RWPE2 (cell line): ENCODE measurements around the gene COL12A1.
"Not testable (repeated sequence)": the region's sequence is repeated elsewhere in the genome, so short reads cannot be mapped to it uniquely, and the experiment has no call there.

Source experiments
- ATAC-seq: fragments of 200-7000 bp; cut with Tn5 transposase; 3 replicates; pipeline ENCODE4 v1.9.1; 2021; ENCODE audit warnings: low read depth
- DNase-seq: peaks from one replicate; pipeline ENCODE4 v3.0.0-alpha.2; 2020; ENCODE audit warnings: low spot score
- H3K27ac ChIP-seq: fragments of 450-650 bp; 2 replicates; pipeline ENCODE4 v1.5.1; 2017; ENCODE audit warnings: mild to moderate bottlenecking; ENCODE audit not compliant: poor library complexity, severe bottlenecking
- H3K27me3 ChIP-seq: fragments of 250-450 bp; sonication (Bioruptor Pico); 2 replicates; pipeline ENCODE4 v1.5.1; 2021; ENCODE audit warnings: mild to moderate bottlenecking, moderate library complexity; ENCODE audit not compliant: insufficient read depth, poor library complexity, severe bottlenecking
- H3K36me3 ChIP-seq: fragments of 250-450 bp; sonication (Bioruptor Pico); 2 replicates; pipeline ENCODE4 v1.5.1; 2020; ENCODE audit warnings: low read depth, mild to moderate bottlenecking, moderate library complexity
- H3K4me1 ChIP-seq: fragments of 250-450 bp; sonication (Bioruptor Pico); 2 replicates; pipeline ENCODE4 v1.5.1; 2021; ENCODE audit warnings: mild to moderate bottlenecking, moderate library complexity; ENCODE audit not compliant: insufficient read depth, poor library complexity, severe bottlenecking
- H3K4me3 ChIP-seq: fragments of 250-450 bp; sonication (Bioruptor Pico); 2 replicates; pipeline ENCODE4 v1.5.1; 2021; ENCODE audit warnings: mild to moderate bottlenecking, moderate library complexity; ENCODE audit not compliant: severe bottlenecking
- H3K9me3 ChIP-seq: fragments of 250-450 bp; sonication (Bioruptor Pico); 2 replicates; pipeline ENCODE4 v1.5.1; 2021; ENCODE audit warnings: mild to moderate bottlenecking, moderate library complexity; ENCODE audit not compliant: severe bottlenecking
- TF ChIP-seq, protein P1 (sequence below): fragments of 450-650 bp; IDR thresholded peaks from one replicate; pipeline ENCODE4 v1.5.1; 2017; ENCODE audit warnings: mild to moderate bottlenecking, moderate library complexity; ENCODE audit not compliant: poor library complexity, severe bottlenecking

COL12A1 gene

DNA sequence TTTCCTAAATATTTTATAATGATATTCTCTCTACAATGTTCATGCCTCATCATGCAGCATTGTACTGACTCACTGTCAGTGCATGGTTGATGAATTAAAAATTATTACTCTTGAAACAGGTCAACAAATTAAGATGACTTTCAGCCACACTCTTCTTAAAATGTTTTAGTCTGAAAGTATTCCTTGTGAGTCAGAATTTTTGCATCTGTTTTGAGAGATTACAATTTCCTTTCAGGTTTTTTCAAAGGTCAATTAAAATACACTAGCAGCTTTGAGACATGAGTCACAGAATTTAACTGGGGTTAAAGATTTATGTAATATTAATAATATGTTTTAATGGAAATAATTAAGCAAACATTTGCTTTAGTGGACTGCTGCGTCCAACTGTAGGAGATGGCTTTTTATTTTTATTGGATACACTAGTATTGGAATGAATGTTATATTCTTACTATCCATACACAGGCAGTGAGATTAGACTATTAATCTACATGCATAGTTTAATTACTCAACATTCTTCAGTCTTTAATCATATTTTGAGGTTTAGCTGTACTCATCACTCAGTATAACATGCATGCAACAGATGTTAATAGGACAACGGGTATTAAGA, 9.7 kb downstream of the COL12A1 start:
- H3K9me3 ChIP-seq: peaks cover 4% of the 10 kb centered on the region
- H3K27me3 ChIP-seq: no peaks in the 10 kb centered on the region
- H3K36me3 ChIP-seq: peaks cover 47% of the 10 kb centered on the region
- H3K4me1 ChIP-seq: peaks cover 38% of the 10 kb centered on the region
- ATAC-seq (peak; percentile 89), DNase-seq (no peak)
- H3K4me3 ChIP-seq: no peak overlapping the region
- TF ChIP-seq, protein P1, sequence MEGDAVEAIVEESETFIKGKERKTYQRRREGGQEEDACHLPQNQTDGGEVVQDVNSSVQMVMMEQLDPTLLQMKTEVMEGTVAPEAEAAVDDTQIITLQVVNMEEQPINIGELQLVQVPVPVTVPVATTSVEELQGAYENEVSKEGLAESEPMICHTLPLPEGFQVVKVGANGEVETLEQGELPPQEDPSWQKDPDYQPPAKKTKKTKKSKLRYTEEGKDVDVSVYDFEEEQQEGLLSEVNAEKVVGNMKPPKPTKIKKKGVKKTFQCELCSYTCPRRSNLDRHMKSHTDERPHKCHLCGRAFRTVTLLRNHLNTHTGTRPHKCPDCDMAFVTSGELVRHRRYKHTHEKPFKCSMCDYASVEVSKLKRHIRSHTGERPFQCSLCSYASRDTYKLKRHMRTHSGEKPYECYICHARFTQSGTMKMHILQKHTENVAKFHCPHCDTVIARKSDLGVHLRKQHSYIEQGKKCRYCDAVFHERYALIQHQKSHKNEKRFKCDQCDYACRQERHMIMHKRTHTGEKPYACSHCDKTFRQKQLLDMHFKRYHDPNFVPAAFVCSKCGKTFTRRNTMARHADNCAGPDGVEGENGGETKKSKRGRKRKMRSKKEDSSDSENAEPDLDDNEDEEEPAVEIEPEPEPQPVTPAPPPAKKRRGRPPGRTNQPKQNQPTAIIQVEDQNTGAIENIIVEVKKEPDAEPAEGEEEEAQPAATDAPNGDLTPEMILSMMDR: no peak
- peak overlapping the region; percentile 93 for H3K27ac ChIP-seq

DNA sequence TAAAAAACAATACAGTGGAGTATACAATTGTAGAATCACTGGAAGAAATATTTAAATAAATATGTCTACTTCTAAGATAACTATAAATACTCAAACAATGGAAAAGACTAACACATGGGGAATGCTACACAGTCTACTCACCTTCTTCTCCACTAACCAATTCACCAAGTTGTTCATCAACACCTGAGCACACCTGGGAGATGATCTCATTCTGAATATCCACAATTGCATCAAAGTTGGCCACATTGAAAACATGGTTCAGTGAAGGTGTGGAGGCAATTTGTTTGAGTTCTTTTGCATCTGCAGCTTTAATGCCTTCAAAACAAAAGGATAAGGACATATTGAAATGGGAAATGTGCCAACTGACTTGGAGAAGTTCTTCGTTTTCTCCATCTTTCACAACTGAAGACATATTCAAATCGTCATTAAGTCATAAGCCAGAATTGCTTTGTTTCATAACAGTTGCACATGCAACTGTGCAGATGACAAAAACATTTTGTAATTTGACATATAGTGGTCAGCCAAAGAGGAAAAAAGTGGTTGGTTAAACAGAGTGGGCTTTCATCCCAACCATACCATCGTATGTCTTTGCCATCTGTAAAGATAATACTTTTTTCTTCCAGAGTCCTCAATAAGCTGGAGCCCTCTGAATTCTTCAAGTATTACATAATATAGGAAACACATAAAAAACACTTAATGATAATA, 17.5 kb downstream of the COL12A1 start:
- H3K36me3 ChIP-seq: peaks cover 69% of the 10 kb centered on the region
- peak overlapping the region; percentile 3 for H3K27ac ChIP-seq
- peak; percentile 68; the same call in 1 of the 3 replicates for ATAC-seq

DNA sequence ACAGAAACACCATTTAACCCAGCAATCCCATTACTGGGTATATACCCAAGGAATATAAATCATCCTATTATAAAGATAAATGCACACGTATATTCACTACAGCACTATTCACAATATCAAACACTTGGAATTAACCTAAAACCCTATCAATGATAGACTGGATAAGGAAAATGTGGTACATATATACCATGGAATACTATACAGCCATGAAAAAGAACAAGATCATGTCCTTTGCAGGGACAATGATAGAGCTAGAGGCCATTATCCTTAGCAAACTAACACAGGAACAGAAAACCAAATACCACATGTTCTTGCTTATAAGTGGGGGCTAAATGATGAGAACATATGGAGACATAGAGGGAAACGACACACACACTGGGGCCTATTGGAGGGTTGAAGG, 19.3 kb downstream of the COL12A1 start:
- not testable (repeated sequence) for H3K27me3 ChIP-seq, ATAC-seq, H3K9me3 ChIP-seq, H3K27ac ChIP-seq, DNase-seq, H3K4me1 ChIP-seq, H3K4me3 ChIP-seq
- H3K36me3 ChIP-seq: peaks cover 63% of the 10 kb centered on the region

More for the DNA sequence above, 17.5 kb downstream of the COL12A1 start:
- Histone ChIP-seq H3K4me3 (no peak overlapping the region), H3K4me1 (no peaks in the 10 kb centered on the region), H3K9me3 (no peaks in the 10 kb centered on the region), H3K27me3 (no peaks in the 10 kb centered on the region)
- TF ChIP-seq, protein P1: no peak
- no peak for DNase-seq

DNA sequence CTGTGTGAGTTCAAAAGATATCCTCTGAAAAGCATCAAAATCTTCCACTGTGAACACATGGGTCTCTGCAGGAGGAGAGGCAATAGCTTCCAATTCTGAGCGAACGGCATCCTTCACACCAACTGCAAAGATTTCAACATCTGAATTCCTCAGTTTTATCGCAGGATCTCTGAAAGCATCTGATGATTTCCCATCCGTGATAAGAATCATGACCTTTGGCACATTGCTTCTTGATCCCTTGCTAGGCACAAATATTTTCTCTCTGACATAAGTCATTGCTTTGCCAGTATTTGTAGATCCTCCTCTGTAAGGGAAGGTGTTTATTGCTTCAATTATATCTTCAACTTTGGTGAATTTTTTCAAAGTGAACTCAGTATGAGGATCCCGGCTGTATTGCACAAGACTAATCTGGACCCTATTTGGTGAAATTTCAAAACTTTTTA, 22.7 kb downstream of the COL12A1 start:
- TF ChIP-seq, protein P1: no peak
- Histone ChIP-seq H3K27ac (no peak overlapping the region), H3K36me3 (peaks cover 61% of the 10 kb centered on the region), H3K27me3 (no peaks in the 10 kb centered on the region), H3K4me3 (no peak overlapping the region), H3K9me3 (no peaks in the 10 kb centered on the region), H3K4me1 (no peaks in the 10 kb centered on the region)
- DNase-seq: no peak
- no peak for ATAC-seq

DNA sequence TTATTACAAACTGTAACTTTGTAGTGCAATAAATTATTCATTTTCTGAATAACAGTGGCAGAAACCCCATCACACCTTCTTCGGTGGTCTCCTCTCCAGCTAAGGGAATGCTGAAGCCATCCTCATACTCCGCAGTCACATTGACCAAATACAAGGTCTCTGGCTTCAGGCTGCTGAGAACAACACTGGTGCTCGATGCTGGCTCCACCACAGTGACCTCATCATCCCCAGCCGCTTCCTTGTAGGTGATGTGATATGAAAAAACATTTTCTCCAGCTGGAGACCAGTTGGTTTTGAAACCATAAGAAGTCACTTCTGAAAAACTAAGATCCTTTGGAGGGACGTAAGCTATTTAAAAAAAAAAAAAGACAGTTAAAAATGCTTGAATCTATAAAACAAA, 25.0 kb downstream of the COL12A1 start:
- H3K27me3 ChIP-seq: no peaks in the 10 kb centered on the region
- H3K27ac ChIP-seq: no peak overlapping the region
- H3K4me3 ChIP-seq: no peak overlapping the region
- H3K4me1 ChIP-seq: no peaks in the 10 kb centered on the region
- H3K36me3 ChIP-seq: peaks cover 60% of the 10 kb centered on the region
- TF ChIP-seq, protein P1: no peak
- no peak for DNase-seq
- no peak for ATAC-seq
- H3K9me3 ChIP-seq: no peaks in the 10 kb centered on the region
